Keratinocyte (primary cell): ENCODE results near the gene TMEM131. TPM values are rescaled to one million over a fixed set of nuclear protein-coding genes. Genes with fewer than 3 reads are reported as not detected.

ENCODE experiments used
- DNase-seq: peaks from one replicate; pipeline ENCODE4 v3.0.0-alpha.2; 2011; ENCODE audit warnings: low read depth, missing footprints, low spot score
- FAIRE-seq: peaks from 2 replicates; lab custom pipeline; 2011; peaks lifted over from hg19 to GRCh38; lab: Jason Lieb, UNC
- H2AFZ ChIP-seq: 2 replicates; pipeline ENCODE4 v1.6.0; 2012; ENCODE audit warnings: low read length, control low read depth, inconsistent platforms; ENCODE audit not compliant: control insufficient read depth
- H3K27ac ChIP-seq: 2 replicates; pipeline ENCODE4 v1.5.1; 2011; ENCODE audit warnings: low read length; ENCODE audit not compliant: control insufficient read depth, insufficient read depth
- H3K27me3 ChIP-seq: 3 replicates; pipeline ENCODE4 v1.6.0; 2011; ENCODE audit warnings: low read length; ENCODE audit not compliant: control insufficient read depth, insufficient read depth; ENCODE audit errors: extremely low read depth
- H3K36me3 ChIP-seq, 2 experiments: 2 replicates in 1 of 2; 3 replicates in 1 of 2; pipeline ENCODE4 v1.5.1; 2011; ENCODE audit warnings: low read length in 2 of 2, mild to moderate bottlenecking in 1 of 2; ENCODE audit not compliant: control insufficient read depth in 2 of 2, insufficient read depth in 2 of 2; ENCODE audit errors: extremely low read depth in 1 of 2
- H3K4me1 ChIP-seq: 3 replicates; pipeline ENCODE4 v1.5.1; 2011; ENCODE audit warnings: low read length; ENCODE audit not compliant: control insufficient read depth, insufficient read depth; ENCODE audit errors: extremely low read depth
- H3K4me2 ChIP-seq: 3 replicates; pipeline ENCODE4 v1.6.0; 2011; ENCODE audit warnings: low read depth, low read length; ENCODE audit not compliant: control insufficient read depth, insufficient read depth; ENCODE audit errors: extremely low read depth
- H3K4me3 ChIP-seq, 3 experiments: fragments of 200-600 bp in 1 of 3; sonication (generic) in 1 of 3; 2 replicates in 2 of 3; 3 replicates in 1 of 3; pipeline ENCODE4 v1.5.1; 2011 to 2016; ENCODE audit warnings: low read length in 3 of 3, mild to moderate bottlenecking in 3 of 3, control low read depth in 2 of 3, inconsistent platforms in 1 of 3, low read depth in 1 of 3, mixed read lengths in 1 of 3, mixed run types in 1 of 3, moderate library complexity in 1 of 3; ENCODE audit not compliant: control insufficient read depth in 2 of 3, insufficient read depth in 2 of 3; ENCODE audit errors: extremely low read depth in 1 of 3
- H3K79me2 ChIP-seq: 2 replicates; pipeline ENCODE4 v1.6.0; 2012; ENCODE audit warnings: low read length; ENCODE audit not compliant: control insufficient read depth, insufficient read depth
- H3K9ac ChIP-seq: 3 replicates; pipeline ENCODE4 v1.6.0; 2011; ENCODE audit warnings: low read length; ENCODE audit not compliant: control insufficient read depth, insufficient read depth; ENCODE audit errors: extremely low read depth
- H3K9me1 ChIP-seq: 3 replicates; pipeline ENCODE4 v1.6.0; 2011; ENCODE audit warnings: low read length; ENCODE audit not compliant: control insufficient read depth, insufficient read depth; ENCODE audit errors: extremely low read depth
- H3K9me3 ChIP-seq: 2 replicates; pipeline ENCODE4 v1.5.1; 2012; ENCODE audit warnings: low read depth, low read length; ENCODE audit not compliant: control insufficient read depth
- H4K20me1 ChIP-seq: 3 replicates; pipeline ENCODE4 v1.6.0; 2011; ENCODE audit warnings: low read length; ENCODE audit not compliant: control insufficient read depth, insufficient read depth; ENCODE audit errors: extremely low read depth
- EZH2 ChIP-seq: IDR thresholded peaks from one replicate; pipeline ENCODE4 v1.6.1; 2012; ENCODE audit warnings: inconsistent platforms, mild to moderate bottlenecking, low read length, moderate library complexity
- dilution Hi-C: fragments of 300-500 bp; cut with MboI; formaldehyde crosslinking; loops from one replicate; pipeline ENCODE4 v1.7.0; 2020; ENCODE audit warnings: low sequenced_read_pairs; ENCODE audit not compliant: extremely low pct_ligation_motif_present
- polyA plus RNA-seq, 5 experiments: library from polyadenylated mRNA; depleted of rRNA in 3 of 5; stranded (reverse) in 3 of 5; stranded (forward) in 1 of 5; unstranded in 1 of 5; fragments of >200 nt; gene quantifications; 1 replicate in 1 of 5; 2 replicates in 3 of 5; 3 replicates in 1 of 5; pipeline versions ENCODE4 v1.2.1 to v1.2.3, GENCODE V29; 2011 to 2012; ENCODE audit warnings: missing spikeins in 2 of 5, low read depth in 1 of 5, low replicate concordance in 1 of 5
- TF ChIP-seq, protein P1 (sequence below), 3 experiments: IDR thresholded peaks in 1 of 3; conservative IDR thresholded peaks in 1 of 3; optimal IDR thresholded peaks in 1 of 3; 2 replicates in 2 of 3; 3 replicates in 1 of 3; pipeline versions ENCODE3 to v1.5.1; 2011; ENCODE audit warnings: low read length in 3 of 3, mild to moderate bottlenecking in 3 of 3, moderate library complexity in 2 of 3, control low read depth in 1 of 3, inconsistent platforms in 1 of 3; ENCODE audit not compliant: insufficient read depth in 2 of 3; ENCODE audit errors: extremely low read depth in 1 of 3

The TMEM131 gene
- polyA plus RNA-seq, 1 donor (not counting 4 experiments of a cell fraction or from before 2014, with no cell fraction given) = 25.5 TPM

DNA sequence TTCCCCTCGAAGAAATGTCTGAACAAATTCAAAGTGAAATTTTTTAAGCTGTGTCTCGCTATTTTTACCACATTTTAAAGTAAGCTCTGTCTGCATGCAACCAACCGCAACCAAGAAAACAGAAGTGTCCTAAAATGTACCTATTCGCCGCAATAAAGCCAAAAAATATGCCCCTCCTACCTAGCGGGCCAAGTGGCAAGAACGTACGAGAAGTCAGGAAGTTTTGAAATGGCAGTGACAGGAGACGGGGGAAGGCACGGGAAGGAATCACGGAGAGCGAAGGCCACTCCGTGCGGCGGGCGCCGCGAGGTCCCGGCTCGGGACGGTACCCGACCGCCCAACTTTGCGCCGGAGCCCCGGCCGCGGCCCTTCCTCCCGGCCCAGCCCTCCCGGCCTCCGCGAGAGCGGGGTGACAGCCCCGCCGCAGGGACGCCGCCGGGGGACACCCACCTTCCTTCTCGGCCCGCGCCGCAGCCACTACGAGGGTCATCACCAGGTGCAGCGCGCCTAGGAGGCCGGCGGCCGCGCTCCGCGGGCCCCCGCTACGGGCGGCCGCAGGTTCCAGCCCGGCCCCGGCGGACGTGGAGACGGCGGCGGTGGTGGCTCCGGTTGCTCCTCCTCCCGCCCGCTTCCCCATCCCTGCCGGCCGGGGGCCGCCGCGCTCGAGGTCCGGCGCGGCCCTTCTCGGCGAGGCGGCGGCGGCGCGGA is 568 bp downstream of the TMEM131 start:
- dilution Hi-C loops = no loop called here
- TF ChIP-seq, protein P1, sequence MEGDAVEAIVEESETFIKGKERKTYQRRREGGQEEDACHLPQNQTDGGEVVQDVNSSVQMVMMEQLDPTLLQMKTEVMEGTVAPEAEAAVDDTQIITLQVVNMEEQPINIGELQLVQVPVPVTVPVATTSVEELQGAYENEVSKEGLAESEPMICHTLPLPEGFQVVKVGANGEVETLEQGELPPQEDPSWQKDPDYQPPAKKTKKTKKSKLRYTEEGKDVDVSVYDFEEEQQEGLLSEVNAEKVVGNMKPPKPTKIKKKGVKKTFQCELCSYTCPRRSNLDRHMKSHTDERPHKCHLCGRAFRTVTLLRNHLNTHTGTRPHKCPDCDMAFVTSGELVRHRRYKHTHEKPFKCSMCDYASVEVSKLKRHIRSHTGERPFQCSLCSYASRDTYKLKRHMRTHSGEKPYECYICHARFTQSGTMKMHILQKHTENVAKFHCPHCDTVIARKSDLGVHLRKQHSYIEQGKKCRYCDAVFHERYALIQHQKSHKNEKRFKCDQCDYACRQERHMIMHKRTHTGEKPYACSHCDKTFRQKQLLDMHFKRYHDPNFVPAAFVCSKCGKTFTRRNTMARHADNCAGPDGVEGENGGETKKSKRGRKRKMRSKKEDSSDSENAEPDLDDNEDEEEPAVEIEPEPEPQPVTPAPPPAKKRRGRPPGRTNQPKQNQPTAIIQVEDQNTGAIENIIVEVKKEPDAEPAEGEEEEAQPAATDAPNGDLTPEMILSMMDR (optimal IDR thresholded peaks at IDR 0.05 in 1 of 3, IDR thresholded peaks at IDR 0.05 in 1 of 3, conservative IDR thresholded peaks at IDR 0.05 in 1 of 3; ENCODE audit: extremely low read depth in 1 of 3, insufficient read depth in 2 of 3, low read length in 3 of 3) = no peak
- no peak for TF ChIP-seq EZH2
- no peaks in the 10 kb centered on the region for H3K9me3 ChIP-seq
- H3K4me2 ChIP-seq = peak overlapping the region; percentile 90
- peak overlapping the region; percentile 91 for H2AFZ ChIP-seq
- H3K4me1 ChIP-seq = peaks cover 35% of the 10 kb centered on the region
- peaks cover 2% of the 10 kb centered on the region for H4K20me1 ChIP-seq
- H3K36me3 ChIP-seq = no peaks in the 10 kb centered on the region
- peak overlapping the region; percentile 90 for H3K9ac ChIP-seq
- peak overlapping the region; percentile 53 to 95 (median 90) for H3K4me3 ChIP-seq
- peak overlapping the region; percentile 91 for H3K27ac ChIP-seq
- FAIRE-seq (peak; percentile 48), DNase-seq (no peak)
- no peaks in the 10 kb centered on the region for H3K9me1 ChIP-seq
- H3K79me2 ChIP-seq = peaks cover 46% of the 10 kb centered on the region
- no peaks in the 10 kb centered on the region for H3K27me3 ChIP-seq

DNA sequence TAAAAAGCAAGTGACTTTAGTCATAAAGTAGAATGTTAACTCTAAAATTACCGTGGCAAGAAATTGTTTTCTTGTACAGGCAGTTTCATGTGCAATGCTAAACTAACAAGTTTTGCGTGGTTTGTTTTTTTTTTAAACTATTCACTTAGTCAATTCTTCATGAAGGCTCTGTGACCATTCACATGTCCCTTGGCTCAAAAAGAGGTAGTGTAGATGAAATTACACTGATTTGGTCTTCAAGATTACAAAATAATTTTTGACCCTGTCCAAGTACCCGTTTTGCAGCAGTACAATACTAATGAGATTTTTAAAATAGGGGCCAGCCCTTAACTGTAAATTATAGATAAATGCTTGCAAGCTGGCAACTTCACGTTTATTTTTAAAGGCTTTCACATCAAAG is 1.3 kb downstream of the TMEM131 start:
- Histone ChIP-seq H3K4me1 (peaks cover 35% of the 10 kb centered on the region), H3K79me2 (peaks cover 53% of the 10 kb centered on the region), H3K9ac (peak overlapping the region; percentile 90), H3K27me3 (no peaks in the 10 kb centered on the region), H3K4me3 (peak overlapping the region; percentile 53 to 95 (median 90)), H2AFZ (no peak overlapping the region), H3K9me1 (no peaks in the 10 kb centered on the region), H3K27ac (peak overlapping the region; percentile 91), H3K36me3 (no peaks in the 10 kb centered on the region), H3K4me2 (peak overlapping the region; percentile 90), H3K9me3 (no peaks in the 10 kb centered on the region), H4K20me1 (peaks cover 2% of the 10 kb centered on the region)
- DNase-seq (no peak), FAIRE-seq (peak; percentile 44)
- dilution Hi-C loops = no loop called here
- TF ChIP-seq, protein P1 (optimal IDR thresholded peaks at IDR 0.05 in 1 of 3, IDR thresholded peaks at IDR 0.05 in 1 of 3, conservative IDR thresholded peaks at IDR 0.05 in 1 of 3; ENCODE audit: extremely low read depth in 1 of 3, insufficient read depth in 2 of 3, low read length in 3 of 3) = no peak
- no peak for TF ChIP-seq EZH2
